Body of pancreas (tissue), 4 donors: Measurements from ENCODE around the gene FOXA3.

Source experiments
- POLR2A ChIP-seq, 3 donors: fragments of 450-650 bp; IDR thresholded peaks; one replicate each; pipeline ENCODE4 v1.6.1; 2016; ENCODE audit warnings: antibody characterized with exemption in 3 of 3, mild to moderate bottlenecking in 2 of 3
- TF ChIP-seq, protein P1 (sequence below), 7 experiments: fragments of 450-650 bp in 4 of 7; fragments of 200-600 bp in 3 of 7; sonication (generic) in 3 of 7; IDR thresholded peaks; one replicate each; pipeline ENCODE4 v1.5.1; 2016 to 2019; ENCODE audit warnings: antibody characterized with exemption in 7 of 7

DNA sequence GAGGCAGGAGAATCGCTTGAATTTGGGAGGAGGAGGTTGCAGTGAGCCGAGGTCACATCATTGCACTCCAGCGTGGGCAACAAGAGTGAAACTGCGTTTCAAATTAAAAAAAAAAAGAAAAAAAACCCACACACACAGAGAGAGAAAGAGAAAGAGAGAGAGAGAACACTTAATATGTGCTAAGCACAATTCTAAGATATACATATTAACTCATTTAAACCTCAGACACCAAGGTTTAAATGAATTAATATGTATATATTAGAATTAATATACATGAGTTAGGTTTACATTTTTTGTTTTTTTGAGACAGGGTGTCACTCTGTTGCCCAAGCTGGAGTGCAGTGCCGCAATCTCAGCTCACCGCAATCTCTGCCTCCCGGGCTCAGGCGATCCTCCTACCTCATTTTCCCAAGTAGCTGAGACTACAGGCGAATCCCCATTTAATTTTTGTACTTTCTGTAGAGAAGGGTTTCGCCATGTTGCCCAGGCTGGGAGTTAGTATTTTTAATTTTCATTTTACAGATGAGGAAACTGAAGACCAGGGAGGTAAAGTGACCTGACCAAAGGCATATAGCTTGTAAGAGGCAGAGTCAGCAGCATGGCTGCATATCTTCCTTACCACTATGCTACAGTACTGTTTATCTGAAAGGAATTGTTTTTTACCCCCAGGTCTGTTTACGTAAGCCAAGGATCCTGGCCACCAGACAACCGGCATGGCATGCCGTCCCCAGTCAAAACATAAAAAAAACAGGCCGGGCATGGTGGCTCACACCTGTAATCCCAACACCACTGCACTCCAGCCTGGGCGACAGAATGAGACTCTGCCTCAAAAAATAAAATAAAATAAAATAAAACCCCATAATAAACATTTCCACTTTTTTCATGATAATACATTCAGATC, 3.5 kb upstream of the FOXA3 start:
- TF ChIP-seq, protein P1, sequence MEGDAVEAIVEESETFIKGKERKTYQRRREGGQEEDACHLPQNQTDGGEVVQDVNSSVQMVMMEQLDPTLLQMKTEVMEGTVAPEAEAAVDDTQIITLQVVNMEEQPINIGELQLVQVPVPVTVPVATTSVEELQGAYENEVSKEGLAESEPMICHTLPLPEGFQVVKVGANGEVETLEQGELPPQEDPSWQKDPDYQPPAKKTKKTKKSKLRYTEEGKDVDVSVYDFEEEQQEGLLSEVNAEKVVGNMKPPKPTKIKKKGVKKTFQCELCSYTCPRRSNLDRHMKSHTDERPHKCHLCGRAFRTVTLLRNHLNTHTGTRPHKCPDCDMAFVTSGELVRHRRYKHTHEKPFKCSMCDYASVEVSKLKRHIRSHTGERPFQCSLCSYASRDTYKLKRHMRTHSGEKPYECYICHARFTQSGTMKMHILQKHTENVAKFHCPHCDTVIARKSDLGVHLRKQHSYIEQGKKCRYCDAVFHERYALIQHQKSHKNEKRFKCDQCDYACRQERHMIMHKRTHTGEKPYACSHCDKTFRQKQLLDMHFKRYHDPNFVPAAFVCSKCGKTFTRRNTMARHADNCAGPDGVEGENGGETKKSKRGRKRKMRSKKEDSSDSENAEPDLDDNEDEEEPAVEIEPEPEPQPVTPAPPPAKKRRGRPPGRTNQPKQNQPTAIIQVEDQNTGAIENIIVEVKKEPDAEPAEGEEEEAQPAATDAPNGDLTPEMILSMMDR (IDR thresholded peaks at IDR 0.05) = no peak
- no peak for TF ChIP-seq POLR2A (IDR thresholded peaks at IDR 0.05)
